ENCODE data around the gene STING1.

The STING1 gene

GRCh38 chr5:139524940-139525585, 42.5 kb upstream of the STING1 start:
- TF ChIP-seq, protein P1, sequence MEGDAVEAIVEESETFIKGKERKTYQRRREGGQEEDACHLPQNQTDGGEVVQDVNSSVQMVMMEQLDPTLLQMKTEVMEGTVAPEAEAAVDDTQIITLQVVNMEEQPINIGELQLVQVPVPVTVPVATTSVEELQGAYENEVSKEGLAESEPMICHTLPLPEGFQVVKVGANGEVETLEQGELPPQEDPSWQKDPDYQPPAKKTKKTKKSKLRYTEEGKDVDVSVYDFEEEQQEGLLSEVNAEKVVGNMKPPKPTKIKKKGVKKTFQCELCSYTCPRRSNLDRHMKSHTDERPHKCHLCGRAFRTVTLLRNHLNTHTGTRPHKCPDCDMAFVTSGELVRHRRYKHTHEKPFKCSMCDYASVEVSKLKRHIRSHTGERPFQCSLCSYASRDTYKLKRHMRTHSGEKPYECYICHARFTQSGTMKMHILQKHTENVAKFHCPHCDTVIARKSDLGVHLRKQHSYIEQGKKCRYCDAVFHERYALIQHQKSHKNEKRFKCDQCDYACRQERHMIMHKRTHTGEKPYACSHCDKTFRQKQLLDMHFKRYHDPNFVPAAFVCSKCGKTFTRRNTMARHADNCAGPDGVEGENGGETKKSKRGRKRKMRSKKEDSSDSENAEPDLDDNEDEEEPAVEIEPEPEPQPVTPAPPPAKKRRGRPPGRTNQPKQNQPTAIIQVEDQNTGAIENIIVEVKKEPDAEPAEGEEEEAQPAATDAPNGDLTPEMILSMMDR (conservative IDR thresholded peaks at IDR 0.05; ENCODE audit: low read depth, low read length): no peak
- H3K36me3 ChIP-seq (ENCODE audit: insufficient read depth): no peaks in the 10 kb centered on the region
- no peaks in the 10 kb centered on the region for H3K79me2 ChIP-seq (ENCODE audit: insufficient read depth, low read depth)
- no peak overlapping the region for H2AFZ ChIP-seq (ENCODE audit: low read depth)
- H3K27ac ChIP-seq: no peak overlapping the region
- H4K20me1 ChIP-seq (ENCODE audit: insufficient read depth): no peaks in the 10 kb centered on the region
- H3K27me3 ChIP-seq (ENCODE audit: insufficient read depth, low read depth): no peaks in the 10 kb centered on the region
- H3K9ac ChIP-seq: no peak overlapping the region
- no peak overlapping the region for H3K4me3 ChIP-seq (IDR thresholded peaks at IDR 0.05; ENCODE audit: insufficient read depth, low read depth, low read length)
- no peak overlapping the region for H3K4me2 ChIP-seq
- no peaks in the 10 kb centered on the region for H3K4me1 ChIP-seq (ENCODE audit: low read depth, poor library complexity, severe bottlenecking)

DNA sequence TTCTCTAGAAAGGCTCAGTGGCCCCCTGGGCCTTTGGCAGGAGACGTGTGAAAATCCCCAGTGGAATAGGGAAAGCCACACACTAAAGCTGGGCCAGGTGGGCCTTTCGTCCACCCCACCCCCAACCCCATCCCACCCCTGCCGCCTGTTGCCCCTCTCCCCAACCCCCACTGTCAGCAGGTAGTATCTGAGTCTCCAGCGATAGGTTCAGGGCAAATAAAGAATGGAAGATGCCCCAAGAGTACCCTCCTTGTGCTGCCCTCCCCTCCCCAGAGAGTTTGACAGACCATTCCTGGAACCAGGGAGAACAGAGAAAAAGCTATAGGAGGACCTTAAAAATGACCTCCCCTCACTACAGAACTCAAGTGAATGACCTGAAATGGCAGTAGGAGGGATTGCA, 41.9 kb upstream of the STING1 start:
- Histone ChIP-seq H3K27me3 (ENCODE audit: insufficient read depth, low read depth) (no peaks in the 10 kb centered on the region), H3K27ac (no peak overlapping the region), H4K20me1 (ENCODE audit: insufficient read depth) (no peaks in the 10 kb centered on the region), H3K79me2 (ENCODE audit: insufficient read depth, low read depth) (no peaks in the 10 kb centered on the region), H3K36me3 (ENCODE audit: insufficient read depth) (no peaks in the 10 kb centered on the region), H3K9ac (no peak overlapping the region), H3K4me3 (IDR thresholded peaks at IDR 0.05; ENCODE audit: insufficient read depth, low read depth, low read length) (no peak overlapping the region), H2AFZ (ENCODE audit: low read depth) (no peak overlapping the region), H3K4me1 (ENCODE audit: low read depth, poor library complexity, severe bottlenecking) (no peaks in the 10 kb centered on the region), H3K4me2 (no peak overlapping the region)
- TF ChIP-seq, protein P1 (conservative IDR thresholded peaks at IDR 0.05; ENCODE audit: low read depth, low read length): no peak

GRCh38 chr5:139523635-139524445, 41.3 kb upstream of the STING1 start:
- Histone ChIP-seq H3K4me3 (IDR thresholded peaks at IDR 0.05; ENCODE audit: insufficient read depth, low read depth, low read length) (no peak overlapping the region), H3K9ac (no peak overlapping the region), H3K4me2 (no peak overlapping the region), H4K20me1 (ENCODE audit: insufficient read depth) (no peaks in the 10 kb centered on the region), H3K4me1 (ENCODE audit: low read depth, poor library complexity, severe bottlenecking) (no peaks in the 10 kb centered on the region), H3K27me3 (ENCODE audit: insufficient read depth, low read depth) (no peaks in the 10 kb centered on the region), H3K36me3 (ENCODE audit: insufficient read depth) (no peaks in the 10 kb centered on the region), H3K27ac (no peak overlapping the region), H2AFZ (ENCODE audit: low read depth) (no peak overlapping the region), H3K79me2 (ENCODE audit: insufficient read depth, low read depth) (no peaks in the 10 kb centered on the region)
- TF ChIP-seq, protein P1 (conservative IDR thresholded peaks at IDR 0.05; ENCODE audit: low read depth, low read length): no peak

DNA sequence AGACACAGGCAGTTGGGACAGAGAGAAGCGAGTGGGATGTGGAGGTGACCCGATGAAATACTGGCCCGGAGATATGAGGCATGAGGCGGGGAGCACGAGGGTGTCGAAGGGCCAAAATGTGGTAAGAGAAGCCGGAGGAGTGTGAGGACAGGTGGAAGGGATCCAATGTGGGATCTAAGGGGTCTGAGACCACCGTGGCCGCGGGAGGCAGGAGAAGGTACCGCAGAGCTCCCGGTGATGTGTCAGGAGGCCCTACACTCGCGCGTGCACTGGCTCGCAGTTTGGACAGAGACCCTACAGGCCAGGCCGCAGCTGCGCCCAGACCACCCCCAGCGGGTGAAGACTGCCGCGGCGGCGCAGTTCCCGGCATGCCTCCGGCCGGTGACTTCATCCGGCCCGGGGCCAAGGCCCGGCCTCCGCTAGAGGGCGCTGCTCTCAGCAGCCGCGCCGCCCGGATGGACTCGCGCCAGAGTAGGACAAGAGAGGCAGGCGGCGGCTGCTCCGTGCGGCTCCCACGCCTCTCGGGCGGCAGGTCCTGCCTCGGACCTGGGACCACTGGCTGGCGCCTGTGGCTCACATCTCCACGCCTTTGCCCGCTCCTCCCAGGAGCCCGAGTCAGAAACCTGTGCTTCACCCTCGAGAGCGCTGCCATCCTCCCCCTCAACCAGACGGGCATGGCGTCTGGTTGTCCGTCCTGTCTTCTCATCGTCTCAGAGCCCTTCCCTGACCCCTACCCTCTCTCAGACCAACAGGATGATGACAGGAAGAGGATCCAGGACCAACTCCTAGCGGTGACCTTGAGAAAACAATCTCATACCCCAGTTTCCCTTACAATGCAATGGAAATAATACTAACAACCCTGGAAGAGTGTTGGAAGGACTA, 35.4 kb upstream of the STING1 start:
- Histone ChIP-seq H3K4me2 (peak overlapping the region; percentile 44), H3K79me2 (ENCODE audit: insufficient read depth, low read depth) (no peaks in the 10 kb centered on the region), H4K20me1 (ENCODE audit: insufficient read depth) (no peaks in the 10 kb centered on the region), H3K27me3 (ENCODE audit: insufficient read depth, low read depth) (no peaks in the 10 kb centered on the region), H3K4me3 (IDR thresholded peaks at IDR 0.05; ENCODE audit: insufficient read depth, low read depth, low read length) (no peak overlapping the region), H3K4me1 (ENCODE audit: low read depth, poor library complexity, severe bottlenecking) (peaks cover 25% of the 10 kb centered on the region), H2AFZ (ENCODE audit: low read depth) (peak overlapping the region; percentile 80), H3K27ac (peak overlapping the region; percentile 36), H3K9ac (peak overlapping the region; percentile 72), H3K36me3 (ENCODE audit: insufficient read depth) (no peaks in the 10 kb centered on the region)
- TF ChIP-seq, protein P1 (conservative IDR thresholded peaks at IDR 0.05; ENCODE audit: low read depth, low read length): peak; percentile 84
